ENCODE results near the gene AGFG2. TPM values are rescaled to one million over a fixed set of nuclear protein-coding genes. Genes with fewer than 3 reads are reported as not detected.
A peak's percentile ranks its signal among the peaks of the same experiment; 100 is the strongest.

AGFG2 gene
- total and polyA plus RNA-seq, 2 of the 13 experiments (the other 11 are each of a cell fraction or from before 2014, with no cell fraction given) = 125 to 132 TPM

DNA sequence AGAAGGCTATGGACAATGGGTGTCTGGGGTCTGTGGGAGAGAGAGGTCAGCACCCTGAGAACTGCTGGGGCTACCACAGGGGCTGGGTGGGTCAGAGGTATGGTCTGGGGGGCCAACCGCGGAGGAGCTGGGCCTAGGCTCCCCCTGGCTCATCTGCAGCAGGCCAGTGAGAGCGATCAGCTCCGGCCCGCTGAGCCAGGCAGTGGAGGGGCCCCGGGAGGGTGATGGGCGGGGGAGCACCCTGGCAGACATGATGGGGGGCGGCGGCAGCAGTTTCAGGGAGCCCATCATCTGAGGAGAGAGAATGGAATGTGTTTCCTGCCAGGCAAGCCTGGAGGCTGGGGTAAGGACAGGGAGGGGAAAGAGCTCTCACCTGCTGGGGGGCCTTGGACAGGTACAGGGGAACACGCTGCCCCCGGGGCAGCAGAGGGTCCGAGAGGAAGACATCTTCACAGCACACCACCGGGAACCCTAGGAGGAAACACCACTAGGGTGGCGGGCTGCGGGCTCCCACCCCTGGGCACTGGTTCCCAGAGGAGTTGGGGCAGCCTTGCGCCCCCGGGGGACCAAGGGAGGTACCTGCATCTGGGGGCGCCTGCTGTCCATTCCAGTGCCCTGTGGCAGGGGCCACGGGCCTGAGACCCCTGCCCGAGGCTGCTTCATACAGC lies 33.4 kb downstream of the AGFG2 start (continued):
- TF ChIP-seq, protein P1, sequence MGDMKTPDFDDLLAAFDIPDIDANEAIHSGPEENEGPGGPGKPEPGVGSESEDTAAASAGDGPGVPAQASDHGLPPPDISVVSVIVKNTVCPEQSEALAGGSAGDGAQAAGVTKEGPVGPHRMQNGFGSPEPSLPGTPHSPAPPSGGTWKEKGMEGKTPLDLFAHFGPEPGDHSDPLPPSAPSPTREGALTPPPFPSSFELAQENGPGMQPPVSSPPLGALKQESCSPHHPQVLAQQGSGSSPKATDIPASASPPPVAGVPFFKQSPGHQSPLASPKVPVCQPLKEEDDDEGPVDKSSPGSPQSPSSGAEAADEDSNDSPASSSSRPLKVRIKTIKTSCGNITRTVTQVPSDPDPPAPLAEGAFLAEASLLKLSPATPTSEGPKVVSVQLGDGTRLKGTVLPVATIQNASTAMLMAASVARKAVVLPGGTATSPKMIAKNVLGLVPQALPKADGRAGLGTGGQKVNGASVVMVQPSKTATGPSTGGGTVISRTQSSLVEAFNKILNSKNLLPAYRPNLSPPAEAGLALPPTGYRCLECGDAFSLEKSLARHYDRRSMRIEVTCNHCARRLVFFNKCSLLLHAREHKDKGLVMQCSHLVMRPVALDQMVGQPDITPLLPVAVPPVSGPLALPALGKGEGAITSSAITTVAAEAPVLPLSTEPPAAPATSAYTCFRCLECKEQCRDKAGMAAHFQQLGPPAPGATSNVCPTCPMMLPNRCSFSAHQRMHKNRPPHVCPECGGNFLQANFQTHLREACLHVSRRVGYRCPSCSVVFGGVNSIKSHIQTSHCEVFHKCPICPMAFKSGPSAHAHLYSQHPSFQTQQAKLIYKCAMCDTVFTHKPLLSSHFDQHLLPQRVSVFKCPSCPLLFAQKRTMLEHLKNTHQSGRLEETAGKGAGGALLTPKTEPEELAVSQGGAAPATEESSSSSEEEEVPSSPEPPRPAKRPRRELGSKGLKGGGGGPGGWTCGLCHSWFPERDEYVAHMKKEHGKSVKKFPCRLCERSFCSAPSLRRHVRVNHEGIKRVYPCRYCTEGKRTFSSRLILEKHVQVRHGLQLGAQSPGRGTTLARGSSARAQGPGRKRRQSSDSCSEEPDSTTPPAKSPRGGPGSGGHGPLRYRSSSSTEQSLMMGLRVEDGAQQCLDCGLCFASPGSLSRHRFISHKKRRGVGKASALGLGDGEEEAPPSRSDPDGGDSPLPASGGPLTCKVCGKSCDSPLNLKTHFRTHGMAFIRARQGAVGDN (CRISPR knock-in tag; IDR thresholded peaks at IDR 0.05) = no peak
- TF ChIP-seq SRSF1 (optimal IDR thresholded peaks at IDR 0.05; ENCODE audit: low read depth, low read length) (peak; percentile 29), TCF7 (IDR thresholded peaks at IDR 0.05; ENCODE audit: low read depth) (no peak), BRCA1 (CRISPR knock-in tag; IDR thresholded peaks at IDR 0.05) (no peak)
- TF ChIP-seq, protein P2, sequence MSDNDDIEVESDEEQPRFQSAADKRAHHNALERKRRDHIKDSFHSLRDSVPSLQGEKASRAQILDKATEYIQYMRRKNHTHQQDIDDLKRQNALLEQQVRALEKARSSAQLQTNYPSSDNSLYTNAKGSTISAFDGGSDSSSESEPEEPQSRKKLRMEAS (IDR thresholded peaks at IDR 0.05) = no peak
- TF ChIP-seq, protein P3, sequence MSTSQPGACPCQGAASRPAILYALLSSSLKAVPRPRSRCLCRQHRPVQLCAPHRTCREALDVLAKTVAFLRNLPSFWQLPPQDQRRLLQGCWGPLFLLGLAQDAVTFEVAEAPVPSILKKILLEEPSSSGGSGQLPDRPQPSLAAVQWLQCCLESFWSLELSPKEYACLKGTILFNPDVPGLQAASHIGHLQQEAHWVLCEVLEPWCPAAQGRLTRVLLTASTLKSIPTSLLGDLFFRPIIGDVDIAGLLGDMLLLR (CRISPR knock-in tag; IDR thresholded peaks at IDR 0.05) = no peak
